MM.1S (cell line): ENCODE measurements around the gene EGLN1.

ENCODE experiments used
- DNase-seq: peaks from one replicate; pipeline ENCODE4 v3.0.0-alpha.2; 2015
- H2AFZ ChIP-seq: fragments of 300-600 bp; sonication (generic); 2 replicates; pipeline ENCODE4 v1.6.0; 2016; ENCODE audit warnings: antibody characterized with exemption, low read length
- H3F3A ChIP-seq: fragments of 300-600 bp; sonication (generic); 2 replicates; pipeline ENCODE4 v1.6.1; 2016; ENCODE audit warnings: mild to moderate bottlenecking, antibody characterized with exemption, low read length, moderate library complexity, mixed read lengths; ENCODE audit not compliant: insufficient read depth
- H3K27ac ChIP-seq: fragments of 300-600 bp; sonication (generic); 2 replicates; pipeline ENCODE4 v1.5.1; 2016; ENCODE audit warnings: mild to moderate bottlenecking, low read length
- H3K27me3 ChIP-seq: fragments of 300-600 bp; sonication (generic); replicated peaks from 2 replicates; pipeline ENCODE4 v1.6.0; 2016; ENCODE audit warnings: low read length; ENCODE audit not compliant: insufficient read depth
- H3K36me3 ChIP-seq: fragments of 300-600 bp; sonication (generic); replicated peaks from 2 replicates; pipeline ENCODE4 v1.6.1; 2016; ENCODE audit warnings: mild to moderate bottlenecking, low read length, mixed read lengths; ENCODE audit not compliant: insufficient read depth
- H3K4me1 ChIP-seq: fragments of 300-600 bp; sonication (generic); 2 replicates; pipeline ENCODE4 v1.6.1; 2016; ENCODE audit warnings: low read length, mixed read lengths
- H3K4me2 ChIP-seq: fragments of 300-600 bp; sonication (generic); 2 replicates; pipeline ENCODE4 v1.6.0; 2016; ENCODE audit warnings: low read depth, low read length
- H3K4me3 ChIP-seq: fragments of 300-600 bp; sonication (generic); 2 replicates; pipeline ENCODE4 v1.5.1; 2016; ENCODE audit warnings: low read length, mixed read lengths
- H3K79me2 ChIP-seq: fragments of 300-600 bp; sonication (generic); 2 replicates; pipeline ENCODE4 v1.6.1; 2016; ENCODE audit warnings: mixed run types, low read length, mixed read lengths
- H3K9ac ChIP-seq: fragments of 300-600 bp; sonication (generic); 2 replicates; pipeline ENCODE4 v1.6.1; 2016; ENCODE audit warnings: low read length, mixed read lengths
- H3K9me2 ChIP-seq: fragments of 300-600 bp; sonication (generic); replicated peaks from 2 replicates; pipeline ENCODE4 v1.6.1; 2016; ENCODE audit warnings: mild to moderate bottlenecking, low read length, mixed read lengths; ENCODE audit not compliant: insufficient read depth
- H3K9me3 ChIP-seq: fragments of 300-600 bp; sonication (generic); replicated peaks from 2 replicates; pipeline ENCODE4 v1.6.1; 2016; ENCODE audit warnings: mild to moderate bottlenecking, low read length, mixed read lengths; ENCODE audit not compliant: insufficient read depth
- H4K20me1 ChIP-seq: fragments of 300-600 bp; sonication (generic); 2 replicates; pipeline ENCODE4 v1.6.1; 2016; ENCODE audit warnings: mild to moderate bottlenecking, low read length, moderate library complexity, mixed read lengths; ENCODE audit not compliant: insufficient read depth
- CTCF ChIP-seq: fragments of 300-600 bp; sonication (generic); IDR thresholded peaks from 2 replicates; pipeline ENCODE4 v1.5.1; 2016; ENCODE audit warnings: antibody characterized with exemption, low read length, mixed read lengths
- EZH2 ChIP-seq: fragments of 300-600 bp; sonication (generic); optimal IDR thresholded peaks from 2 replicates; pipeline ENCODE3; 2017; ENCODE audit warnings: low read depth, mild to moderate bottlenecking, antibody characterized with exemption, low read length, mixed read lengths
- EZH2phosphoT487 ChIP-seq: fragments of 300-600 bp; sonication (generic); IDR thresholded peaks from 2 replicates; pipeline ENCODE4 v1.6.1; 2018; ENCODE audit warnings: antibody characterized with exemption, low read length

The EGLN1 gene

DNA sequence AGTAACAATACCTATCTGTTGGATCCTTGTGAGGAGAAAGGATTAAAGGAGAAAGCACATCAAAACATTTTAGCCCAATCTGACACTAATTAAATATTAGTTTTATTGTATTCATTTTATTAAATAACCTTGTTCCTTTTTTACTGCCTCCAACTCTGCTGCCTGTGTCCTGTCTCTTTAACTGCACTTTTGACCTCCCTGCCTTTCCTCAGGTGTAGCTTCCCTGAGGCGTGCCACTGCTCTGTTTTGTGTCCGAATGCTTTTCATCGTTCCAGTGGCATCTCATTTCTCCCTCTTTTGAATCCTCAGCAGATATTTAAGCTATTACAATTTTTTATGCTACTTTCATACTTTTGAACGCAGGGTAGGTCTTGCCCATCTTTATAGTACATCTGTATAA is 73.6 kb downstream of the EGLN1 start:
- no peaks in the 10 kb centered on the region for H3K9me2 ChIP-seq
- no peaks in the 10 kb centered on the region; the same call in 1 of the 2 replicates for H3K36me3 ChIP-seq
- H4K20me1 ChIP-seq: no peaks in the 10 kb centered on the region
- H3K9ac ChIP-seq: no peak overlapping the region
- no peak for DNase-seq
- H3K79me2 ChIP-seq: peaks cover 12% of the 10 kb centered on the region; the same call in 1 of the 2 replicates
- no peak overlapping the region for H2AFZ ChIP-seq
- no peak overlapping the region for H3K4me2 ChIP-seq
- H3K4me1 ChIP-seq: no peaks in the 10 kb centered on the region
- TF ChIP-seq CTCF (no peak), EZH2 (no peak), EZH2phosphoT487 (no peak)
- H3K27me3 ChIP-seq: no peaks in the 10 kb centered on the region
- no peak overlapping the region for H3K4me3 ChIP-seq
- no peaks in the 10 kb centered on the region for H3F3A ChIP-seq
- H3K9me3 ChIP-seq: no peaks in the 10 kb centered on the region
- no peak overlapping the region for H3K27ac ChIP-seq

GRCh38 chr1:231347961-231348360 is 74.1 kb downstream of the EGLN1 start:
- no peaks in the 10 kb centered on the region for H3K9me3 ChIP-seq
- no peak for TF ChIP-seq EZH2phosphoT487
- TF ChIP-seq CTCF: no peak
- no peak for TF ChIP-seq EZH2
- no peak overlapping the region for H3K9ac ChIP-seq
- no peak overlapping the region for H3K4me3 ChIP-seq
- no peaks in the 10 kb centered on the region for H4K20me1 ChIP-seq
- no peaks in the 10 kb centered on the region for H3F3A ChIP-seq
- H3K36me3 ChIP-seq: no peaks in the 10 kb centered on the region; the same call in 1 of the 2 replicates
- H3K27me3 ChIP-seq: no peaks in the 10 kb centered on the region
- no peak for DNase-seq
- H3K79me2 ChIP-seq: peaks cover 14% of the 10 kb centered on the region; the same call in 1 of the 2 replicates
- no peaks in the 10 kb centered on the region for H3K9me2 ChIP-seq
- no peak overlapping the region for H2AFZ ChIP-seq
- H3K27ac ChIP-seq: no peak overlapping the region
- no peak overlapping the region for H3K4me2 ChIP-seq
- no peaks in the 10 kb centered on the region for H3K4me1 ChIP-seq

- no peaks in the 10 kb centered on the region for H3K9me3 ChIP-seq
- DNase-seq: no peak
- H3K36me3 ChIP-seq: no peaks in the 10 kb centered on the region; the same call in 1 of the 2 replicates
- no peak overlapping the region for H2AFZ ChIP-seq
- peaks cover 60% of the 10 kb centered on the region for H3K79me2 ChIP-seq
- no peaks in the 10 kb centered on the region for H3K27me3 ChIP-seq
- no peak overlapping the region for H3K4me3 ChIP-seq
- H3K9me2 ChIP-seq: no peaks in the 10 kb centered on the region
- H3F3A ChIP-seq: peaks cover 6% of the 10 kb centered on the region
- no peak overlapping the region for H3K27ac ChIP-seq
- no peak overlapping the region for H3K9ac ChIP-seq
- no peaks in the 10 kb centered on the region for H4K20me1 ChIP-seq
- TF ChIP-seq EZH2phosphoT487: no peak
- no peak for TF ChIP-seq EZH2
- TF ChIP-seq CTCF: no peak
- H3K4me2 ChIP-seq: no peak overlapping the region
- H3K4me1 ChIP-seq: peaks cover 22% of the 10 kb centered on the region
Observed at GRCh38 chr1:231340328-231341013, 81.6 kb downstream of the EGLN1 start.
